K562 (cell line): Measurements from ENCODE around the gene KIAA0513. TPM values are rescaled to one million over a fixed set of nuclear protein-coding genes. Genes with fewer than 3 reads are reported as not detected.

ENCODE experiments used
- ATF1 ChIP-seq, 2 experiments: fragments of 450-650 bp in 1 of 2; IDR thresholded peaks; 2 replicates each; pipeline ENCODE4 v1.6.1; 2016; ENCODE audit warnings: missing compliant biosample characterization in 1 of 2, missing genetic modification characterization in 1 of 2
- CHAMP1 ChIP-seq: fragments of 450-650 bp; IDR thresholded peaks from 2 replicates; pipeline ENCODE4 v1.6.1; 2016; ENCODE audit warnings: mild to moderate bottlenecking
- EHMT2 ChIP-seq: fragments of 450-650 bp; IDR thresholded peaks from 2 replicates; pipeline ENCODE4 v1.6.1; 2018; ENCODE audit warnings: antibody characterized with exemption
- HNRNPK ChIP-seq: fragments of 200-400 bp; formaldehyde crosslinking; IDR thresholded peaks from one replicate; pipeline ENCODE4 v1.6.1; 2018; ENCODE audit warnings: mild to moderate bottlenecking, low read depth, low read length; ENCODE audit not compliant: poor library complexity, severe bottlenecking
- MCM3 ChIP-seq: fragments of 450-650 bp; IDR thresholded peaks from 2 replicates; pipeline ENCODE4 v1.6.1; 2016
- NR2C2 ChIP-seq, 2 experiments: fragments of 200-800 bp in 1 of 2; sonication (Bioruptor generic) in 1 of 2; sonication (generic) in 1 of 2; formaldehyde crosslinking in 1 of 2; IDR thresholded peaks; 2 replicates each; pipeline versions ENCODE4 v1.6.1 to v1.8.0; 2016 to 2022; ENCODE audit warnings: mild to moderate bottlenecking in 1 of 2, missing compliant biosample characterization in 1 of 2, missing genetic modification characterization in 1 of 2, missing genetic modification reagents in 1 of 2
- RBM34 ChIP-seq: fragments of 200-400 bp; formaldehyde crosslinking; IDR thresholded peaks from 2 replicates; pipeline ENCODE4 v1.6.1; 2018; ENCODE audit warnings: low read length, borderline replicate concordance; ENCODE audit not compliant: insufficient read depth
- USF1 ChIP-seq: sonication (generic); formaldehyde crosslinking; IDR thresholded peaks from 2 replicates; pipeline ENCODE4 v1.9.0; 2022; ENCODE audit warnings: mild to moderate bottlenecking, missing genetic modification reagents
- ZMIZ1 ChIP-seq, 2 experiments: fragments of 150-350 bp in 1 of 2; IDR thresholded peaks; 2 replicates each; pipeline ENCODE4 v1.6.1; 2012 to 2016; ENCODE audit warnings: low read depth in 2 of 2, low read length in 2 of 2, mild to moderate bottlenecking in 1 of 2, moderate library complexity in 1 of 2
- ZNF444 ChIP-seq: fragments of 250-450 bp; sonication (Bioruptor Pico); IDR thresholded peaks from 2 replicates; pipeline ENCODE4 v1.4.0; 2020; ENCODE audit warnings: mild to moderate bottlenecking, moderate library complexity
- ZNF561 ChIP-seq: fragments of 450-650 bp; formaldehyde crosslinking; conservative IDR thresholded peaks from 2 replicates; pipeline ENCODE4 v1.4.0; 2020; ENCODE audit warnings: mild to moderate bottlenecking, moderate library complexity
- ZSCAN32 ChIP-seq: fragments of 450-650 bp; formaldehyde crosslinking; IDR thresholded peaks from 2 replicates; pipeline ENCODE4 v1.4.0; 2020; ENCODE audit warnings: mild to moderate bottlenecking, moderate library complexity
- polyA plus RNA-seq, 8 experiments: library from polyadenylated mRNA; depleted of rRNA in 4 of 8; stranded (reverse) in 5 of 8; unstranded in 3 of 8; fragments of >200 nt; fragmentation: Nextera tagmentation in 2 of 8; fragmentation: Illumina TruSeq in 1 of 8; extraction: Ambion mirVana in 2 of 8; extraction: Trizol in 1 of 8; gene quantifications; 2 replicates each; pipeline versions ENCODE4 v1.2.1 to v1.2.3, GENCODE V29; 2011 to 2014; ENCODE audit warnings: inconsistent platforms in 1 of 8, missing spikeins in 1 of 8
- total RNA-seq, 7 experiments: library from RNA; depleted of rRNA in 6 of 7; stranded (reverse); fragments of >200 nt in 6 of 7; fragmentation: Illumina TruSeq in 2 of 7; extraction: Trizol in 2 of 7; gene quantifications; 2 replicates each; pipeline versions ENCODE4 v1.2.1 to v1.2.3, GENCODE V29; 2011 to 2021; ENCODE audit warnings: low replicate concordance in 1 of 7
- TF ChIP-seq, protein P1 (sequence below): fragments of 200-800 bp; sonication (Bioruptor generic); IDR thresholded peaks from 2 replicates; pipeline ENCODE4 v1.6.1; 2017; ENCODE audit warnings: missing genetic modification characterization, missing compliant biosample characterization
- TF ChIP-seq, protein P2 (sequence below): fragments of 450-650 bp; conservative IDR thresholded peaks from 2 replicates; pipeline ENCODE4 v1.6.1; 2016; ENCODE audit warnings: missing genetic modification characterization, low read depth, mild to moderate bottlenecking, missing compliant biosample characterization, moderate library complexity

KIAA0513 gene
- total and polyA plus RNA-seq, 9 of the 15 experiments (the other 6 are each of a cell fraction or from before 2014, with no cell fraction given), result 0.18 to 13.7 (median 10.2) TPM

DNA sequence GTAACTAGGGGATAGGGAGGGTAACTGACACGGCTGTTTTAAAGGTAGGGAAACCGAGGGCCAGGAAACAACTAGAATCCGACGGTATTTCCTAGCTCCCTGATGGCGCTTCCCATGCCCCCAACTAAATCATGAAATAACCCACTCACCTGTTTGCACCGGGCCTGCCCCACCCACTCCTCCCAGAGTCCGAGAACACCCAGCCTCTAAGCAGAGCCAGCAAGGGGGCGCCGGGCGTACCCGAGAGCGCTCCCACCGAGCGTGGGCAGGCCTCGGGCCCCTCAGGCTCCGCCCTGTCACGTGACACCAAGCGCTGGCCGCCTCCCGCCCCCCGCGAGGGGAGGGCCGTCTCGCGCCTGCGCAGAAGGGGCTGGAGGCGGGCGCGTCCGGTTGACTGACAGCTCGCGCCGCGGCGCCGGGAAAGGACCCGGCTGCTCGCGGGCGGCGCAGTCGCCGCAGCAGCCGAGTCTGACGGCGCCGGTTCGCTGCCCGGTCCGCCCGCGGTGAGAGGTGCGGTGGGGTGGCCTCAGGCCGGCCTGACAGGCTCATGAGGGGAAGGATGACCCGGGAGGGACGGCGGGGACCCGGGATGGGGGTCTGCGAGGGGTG, at the start of gene KIAA0513 (continued):
- TF ChIP-seq HNRNPK (no peak), ZNF444 (no peak), MCM3 (no peak), CHAMP1 (no peak), NR2C2 (CRISPR knock-in tag; IDR thresholded peaks at IDR 0.05) (0 out of 2 replicates have a peak, but pooled peaks have one; percentile 27), NR2C2 (tag; IDR thresholded peaks at IDR 0.05) (no peak), ATF1 (CRISPR knock-in tag; IDR thresholded peaks at IDR 0.05) (no peak), ATF1 (tag; IDR thresholded peaks at IDR 0.05) (peak; percentile 61), ZSCAN32 (CRISPR knock-in tag) (no peak), EHMT2 (no peak), USF1 (CRISPR knock-in tag) (peak; percentile 97), ZNF561 (CRISPR knock-in tag) (0 out of 2 replicates have a peak, but pooled peaks have one; percentile 20), ZMIZ1 (IDR thresholded peaks at IDR 0.05; ENCODE audit: low read depth in 2 of 2, low read length in 2 of 2) (0 out of 4 replicates have a peak, but pooled peaks of 1 of the 2 experiments have one; percentile 37), RBM34 (no peak)
- TF ChIP-seq, protein P1, sequence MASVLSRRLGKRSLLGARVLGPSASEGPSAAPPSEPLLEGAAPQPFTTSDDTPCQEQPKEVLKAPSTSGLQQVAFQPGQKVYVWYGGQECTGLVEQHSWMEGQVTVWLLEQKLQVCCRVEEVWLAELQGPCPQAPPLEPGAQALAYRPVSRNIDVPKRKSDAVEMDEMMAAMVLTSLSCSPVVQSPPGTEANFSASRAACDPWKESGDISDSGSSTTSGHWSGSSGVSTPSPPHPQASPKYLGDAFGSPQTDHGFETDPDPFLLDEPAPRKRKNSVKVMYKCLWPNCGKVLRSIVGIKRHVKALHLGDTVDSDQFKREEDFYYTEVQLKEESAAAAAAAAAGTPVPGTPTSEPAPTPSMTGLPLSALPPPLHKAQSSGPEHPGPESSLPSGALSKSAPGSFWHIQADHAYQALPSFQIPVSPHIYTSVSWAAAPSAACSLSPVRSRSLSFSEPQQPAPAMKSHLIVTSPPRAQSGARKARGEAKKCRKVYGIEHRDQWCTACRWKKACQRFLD (CRISPR knock-in tag), result peak; percentile 59; the same call in 1 of the 2 replicates
- TF ChIP-seq, protein P2, sequence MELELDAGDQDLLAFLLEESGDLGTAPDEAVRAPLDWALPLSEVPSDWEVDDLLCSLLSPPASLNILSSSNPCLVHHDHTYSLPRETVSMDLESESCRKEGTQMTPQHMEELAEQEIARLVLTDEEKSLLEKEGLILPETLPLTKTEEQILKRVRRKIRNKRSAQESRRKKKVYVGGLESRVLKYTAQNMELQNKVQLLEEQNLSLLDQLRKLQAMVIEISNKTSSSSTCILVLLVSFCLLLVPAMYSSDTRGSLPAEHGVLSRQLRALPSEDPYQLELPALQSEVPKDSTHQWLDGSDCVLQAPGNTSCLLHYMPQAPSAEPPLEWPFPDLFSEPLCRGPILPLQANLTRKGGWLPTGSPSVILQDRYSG (tag), result no peak
